GM12873 (cell line): ENCODE data around the gene SLC25A3.

Experiments used
- CTCF ChIP-seq: IDR thresholded peaks from 2 replicates; pipeline ENCODE4 v1.5.1; 2012; ENCODE audit warnings: low read depth, mild to moderate bottlenecking, moderate library complexity, low read length, control low read depth; ENCODE audit not compliant: insufficient read depth; ENCODE audit errors: missing control alignments

Gene SLC25A3

DNA sequence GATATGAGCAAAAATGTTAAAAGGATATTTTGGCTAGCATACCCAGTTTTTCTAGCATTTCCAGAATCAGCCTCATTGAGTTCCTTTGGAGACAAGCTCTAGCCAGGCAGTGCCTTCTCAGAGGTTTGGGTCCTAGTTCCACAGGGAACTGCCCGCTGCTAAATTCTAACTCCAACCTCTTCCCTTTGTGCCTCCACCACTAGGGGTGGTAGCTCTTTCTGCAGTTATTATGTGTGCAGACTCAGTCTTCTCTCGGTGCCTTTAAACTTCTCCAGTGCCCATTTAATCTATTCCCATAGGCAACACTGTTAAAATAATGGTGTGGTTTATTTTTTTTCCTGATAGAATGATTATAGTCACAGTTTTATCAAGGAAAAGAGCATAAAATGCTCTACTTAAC, 21.5 kb upstream of the SLC25A3 start:
- peak; percentile 41 for TF ChIP-seq CTCF

DNA sequence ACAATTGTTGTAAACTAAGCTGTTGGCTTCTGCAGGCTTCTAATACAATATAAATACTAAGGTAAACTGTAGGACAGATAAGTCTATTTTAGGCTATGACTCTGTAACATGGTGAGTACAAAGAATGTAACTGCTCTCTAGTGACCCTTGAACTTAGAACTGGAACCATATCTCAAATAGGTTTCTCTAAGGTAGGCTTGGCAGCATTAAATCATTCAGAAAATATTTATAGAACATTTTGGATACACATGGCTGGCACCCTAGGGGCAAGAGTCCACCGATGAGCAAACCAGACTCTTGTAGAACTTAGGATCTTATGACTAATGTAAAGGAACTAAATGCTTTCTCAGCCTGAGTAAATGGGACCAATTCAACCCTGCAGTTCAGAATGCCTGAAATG, 19.4 kb upstream of the SLC25A3 start:
- no peak for TF ChIP-seq CTCF

GRCh38 chr12:98575013-98575412, 18.5 kb upstream of the SLC25A3 start:
- TF ChIP-seq CTCF, result no peak

DNA sequence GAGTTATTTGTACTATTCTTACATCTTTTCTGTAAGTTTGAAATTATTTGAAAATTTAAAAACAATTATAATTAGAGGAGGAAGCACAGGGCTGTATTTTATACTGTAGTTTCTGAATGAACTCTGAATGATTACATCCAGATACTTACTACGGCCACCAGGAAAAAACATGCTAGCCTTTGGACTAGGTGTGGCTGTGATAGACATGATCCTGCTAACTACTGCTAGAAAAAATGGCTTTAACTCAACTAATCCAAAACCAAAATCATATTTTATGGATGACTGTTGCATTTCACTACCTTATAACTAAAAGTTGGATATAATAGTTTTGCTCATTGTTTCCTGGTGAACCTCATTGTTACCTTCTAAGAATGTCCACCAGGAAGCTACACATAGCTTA, 15.1 kb upstream of the SLC25A3 start:
- no peak for TF ChIP-seq CTCF

DNA sequence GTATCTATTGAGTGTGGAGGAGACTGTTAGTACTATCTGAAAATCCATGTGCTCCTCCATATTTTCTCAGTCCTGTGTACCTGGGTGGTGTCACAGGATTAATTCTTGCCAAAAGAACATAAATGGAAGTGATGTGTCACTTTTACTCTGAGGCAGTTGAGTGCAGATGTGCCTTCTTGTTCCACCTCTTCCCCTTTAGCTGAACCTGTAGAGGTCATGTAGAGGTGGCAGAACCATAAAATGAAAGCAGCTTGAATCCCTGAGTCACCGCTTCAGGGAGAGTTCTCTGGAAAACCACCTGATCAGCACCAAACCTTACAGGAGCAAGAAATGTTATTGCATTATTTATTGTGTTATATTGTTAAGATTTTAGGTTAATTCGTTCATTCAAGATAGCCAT, 14.7 kb upstream of the SLC25A3 start:
- no peak for TF ChIP-seq CTCF

- no peak for TF ChIP-seq CTCF
Measured at GRCh38 chr12:98579347-98579746, 14.1 kb upstream of the SLC25A3 start.

DNA sequence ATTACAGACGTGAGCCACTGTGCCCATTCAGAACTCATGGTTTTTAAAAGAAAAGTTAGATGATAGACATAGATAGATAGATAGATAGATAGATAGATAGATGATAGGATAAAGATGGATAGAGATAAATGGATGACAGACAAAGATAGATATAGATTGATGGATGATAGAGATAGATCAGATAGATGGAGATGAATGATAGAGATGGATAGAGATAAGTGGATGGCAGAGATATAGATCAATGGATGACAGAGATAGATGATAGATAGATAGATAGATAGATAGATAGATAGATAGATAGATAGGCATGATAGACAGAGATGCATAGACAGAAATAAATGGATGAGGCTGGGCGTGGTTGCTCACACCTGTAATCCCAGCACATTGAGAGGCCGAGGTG, 13.7 kb upstream of the SLC25A3 start:
- no peak for TF ChIP-seq CTCF

GRCh38 chr12:98580695-98581094, 12.8 kb upstream of the SLC25A3 start:
- no peak for TF ChIP-seq CTCF
